Esophagus muscularis mucosa (tissue), 4 donors: ENCODE measurements around the gene MAMDC4.

Experiments used
- CTCF ChIP-seq, 3 experiments: fragments of 200-600 bp in 2 of 3; fragments of 450-650 bp in 1 of 3; sonication (generic) in 2 of 3; IDR thresholded peaks; one replicate each; pipeline ENCODE4 v1.5.1; 2017 to 2019; ENCODE audit warnings: antibody characterized with exemption in 3 of 3, mild to moderate bottlenecking in 2 of 3, moderate library complexity in 1 of 3
- EP300 ChIP-seq: sonication (generic); formaldehyde crosslinking; IDR thresholded peaks from one replicate; pipeline ENCODE4 v1.6.1; 2017; ENCODE audit warnings: antibody characterized with exemption
- POLR2A ChIP-seq: fragments of 450-650 bp; IDR thresholded peaks from one replicate; pipeline ENCODE4 v1.6.1; 2017; ENCODE audit warnings: antibody characterized with exemption, moderate library complexity, mild to moderate bottlenecking, low read depth
- POLR2AphosphoS5 ChIP-seq, 2 donors: sonication (generic); formaldehyde crosslinking; IDR thresholded peaks; one replicate each; pipeline ENCODE4 v1.6.1; 2017; ENCODE audit warnings: antibody characterized with exemption in 2 of 2

GRCh38 chr9:136847826-136848392, 4.2 kb upstream of the MAMDC4 start:
- TF ChIP-seq POLR2A: peak; percentile 64
- no peak for TF ChIP-seq CTCF (IDR thresholded peaks at IDR 0.05)
- peak; percentile 73 to 88 for TF ChIP-seq POLR2AphosphoS5 (IDR thresholded peaks at IDR 0.05)
- no peak for TF ChIP-seq EP300
